HG03457 (cell line): ENCODE measurements around the gene COL11A2.
"Not testable (repeated sequence)": the region's sequence is repeated elsewhere in the genome, so short reads cannot be mapped to it uniquely, and the experiment has no call there.

Source experiments
- ATAC-seq: cut with Tn5 transposase; IDR thresholded peaks from one replicate; pipeline ENCODE4 v1.9.1; 2021; ENCODE audit warnings: moderate number of reproducible peaks; ENCODE audit not compliant: unreplicated experiment

The COL11A2 gene

GRCh38 chr6:33160728-33161344 lies 31.4 kb downstream of the COL11A2 start:
- no peak for ATAC-seq

- no peak for ATAC-seq
Measured at GRCh38 chr6:33160096-33160495, 32.2 kb downstream of the COL11A2 start.

- no peak for ATAC-seq
Measured at GRCh38 chr6:33156964-33157363, 35.3 kb downstream of the COL11A2 start.

GRCh38 chr6:33156561-33156960 lies 35.7 kb downstream of the COL11A2 start:
- no peak for ATAC-seq

GRCh38 chr6:33154349-33154748 lies 37.9 kb downstream of the COL11A2 start:
- no peak for ATAC-seq

- no peak for ATAC-seq
Measured at GRCh38 chr6:33151050-33151449, 41.2 kb downstream of the COL11A2 start.

GRCh38 chr6:33150560-33150959 lies 41.7 kb downstream of the COL11A2 start:
- not testable (repeated sequence) for ATAC-seq

- no peak for ATAC-seq
Measured at GRCh38 chr6:33147807-33148666, 44.2 kb downstream of the COL11A2 start.

- ATAC-seq, result no peak
Measured at GRCh38 chr6:33144373-33144772, 47.9 kb downstream of the COL11A2 start.

- no peak for ATAC-seq
Measured at GRCh38 chr6:33143113-33143770, 49.0 kb downstream of the COL11A2 start.

- ATAC-seq, result no peak
Measured at GRCh38 chr6:33142501-33143070, 49.7 kb downstream of the COL11A2 start.

GRCh38 chr6:33140556-33140955 lies 51.7 kb downstream of the COL11A2 start:
- ATAC-seq, result no peak

- no peak for ATAC-seq
Measured at GRCh38 chr6:33139596-33140206, 52.6 kb downstream of the COL11A2 start.

- no peak for ATAC-seq
Measured at GRCh38 chr6:33136310-33136900, 55.9 kb downstream of the COL11A2 start.

GRCh38 chr6:33132081-33132524 lies 60.2 kb downstream of the COL11A2 start:
- ATAC-seq, result no peak

GRCh38 chr6:33128318-33128717 lies 63.9 kb downstream of the COL11A2 start:
- ATAC-seq, result no peak

- no peak for ATAC-seq
Measured at GRCh38 chr6:33126101-33126714, 66.1 kb downstream of the COL11A2 start.

GRCh38 chr6:33124947-33125346 lies 67.3 kb downstream of the COL11A2 start:
- no peak for ATAC-seq

- ATAC-seq, result no peak
Measured at GRCh38 chr6:33124525-33124901, 67.8 kb downstream of the COL11A2 start.
